Activated CD4-positive, alpha-beta T cell treated with anti-CD3 and anti-CD28 coated beads, Interleukin-2, amount 50 U/mL, for 48 hours (primary cell): Measurements from ENCODE around the gene KCTD2.

Source experiments
- DNase-seq, 2 experiments: peaks; one replicate each; pipeline ENCODE4 v3.0.0-alpha.2; 2020

The KCTD2 gene

GRCh38 chr17:75078284-75079022 lies 31.4 kb downstream of the KCTD2 start:
- DNase-seq = peak in 1 of 2 experiments; percentile 18

DNA sequence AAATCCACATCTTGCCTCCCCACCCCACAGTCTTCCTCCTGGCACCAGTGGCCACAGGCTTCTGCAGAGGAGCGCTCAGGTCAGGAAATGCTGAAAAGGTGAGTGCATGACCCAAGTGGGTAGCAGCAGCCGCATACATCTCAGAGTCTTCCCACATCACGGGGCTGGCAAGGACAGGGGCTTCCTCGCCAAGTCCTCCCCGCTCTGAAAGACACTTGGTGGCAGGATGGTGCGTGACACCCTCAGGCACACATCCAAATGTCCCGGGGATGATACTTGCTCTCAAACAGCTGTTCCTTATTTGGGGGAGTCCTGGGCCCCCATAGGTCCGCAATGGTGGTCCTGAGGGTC lies 32.0 kb downstream of the KCTD2 start:
- no peak for DNase-seq

DNA sequence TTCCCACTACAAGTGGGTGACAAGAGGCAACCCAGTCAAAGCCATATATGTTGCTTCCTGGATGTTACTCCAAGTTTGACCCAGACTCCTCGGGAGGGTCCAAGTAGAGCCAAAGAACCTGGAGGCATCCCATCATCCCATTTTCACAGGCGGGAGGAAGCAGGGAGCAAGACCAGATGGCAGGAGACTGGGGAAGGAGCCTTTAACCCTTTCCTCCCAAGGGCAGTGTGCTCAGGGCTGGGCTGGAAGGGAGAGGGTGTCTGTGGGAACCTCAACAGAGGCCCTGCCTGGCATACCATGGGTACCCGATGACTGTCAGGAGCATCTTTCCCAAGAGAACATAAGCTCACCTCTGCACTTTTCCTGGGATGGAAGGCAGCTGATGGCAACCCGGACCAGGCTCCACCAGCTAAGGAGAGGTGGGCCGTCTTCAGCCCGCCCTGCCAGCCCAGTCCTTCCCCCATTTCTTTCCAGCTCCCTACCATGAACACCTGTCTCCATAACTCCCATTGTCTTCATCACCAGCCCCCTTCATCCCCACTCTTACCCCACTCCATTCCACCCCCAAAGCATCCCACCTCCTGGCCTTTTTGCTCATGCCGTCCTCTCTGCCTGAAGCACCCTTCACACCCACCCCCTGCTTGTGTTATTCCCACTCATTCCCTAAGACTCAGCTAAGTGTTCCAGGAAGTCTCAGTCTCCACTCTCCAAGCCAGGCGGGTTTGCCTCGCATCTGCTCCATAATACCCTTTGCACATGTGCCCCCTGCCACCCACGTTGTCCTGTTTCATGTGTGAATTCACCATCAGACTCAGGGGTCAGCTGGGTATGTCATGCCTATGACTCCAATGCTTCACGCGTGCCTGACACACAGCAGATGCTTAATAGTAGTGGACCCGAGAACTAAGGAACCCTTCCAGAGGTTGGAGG lies 34.9 kb downstream of the KCTD2 start:
- DNase-seq = no peak

DNA sequence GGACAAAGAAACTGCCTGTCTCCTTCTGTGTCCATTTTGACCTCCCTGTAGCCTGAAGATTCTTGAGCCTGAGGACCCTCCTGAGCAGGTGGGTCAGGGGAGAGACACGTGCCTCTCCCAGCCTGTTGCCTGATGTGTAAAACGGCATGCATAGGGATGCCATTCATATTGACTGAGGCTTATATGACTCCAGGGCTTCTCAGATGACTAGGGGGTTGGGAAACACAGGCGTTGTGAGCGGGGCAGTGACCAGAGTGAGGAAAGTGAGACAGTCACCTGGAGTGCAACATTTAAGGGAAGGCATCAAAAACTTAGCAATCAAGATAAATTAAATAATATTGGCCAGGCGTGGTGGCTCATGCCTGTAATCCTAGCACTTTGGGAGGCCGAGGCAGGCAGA lies 35.7 kb downstream of the KCTD2 start:
- DNase-seq = no peak

GRCh38 chr17:75084039-75084660 lies 37.1 kb downstream of the KCTD2 start:
- no peak for DNase-seq

- DNase-seq = no peak
These were observed 39.6 kb downstream of the KCTD2 start for GRCh38 chr17:75086496-75087181.

DNA sequence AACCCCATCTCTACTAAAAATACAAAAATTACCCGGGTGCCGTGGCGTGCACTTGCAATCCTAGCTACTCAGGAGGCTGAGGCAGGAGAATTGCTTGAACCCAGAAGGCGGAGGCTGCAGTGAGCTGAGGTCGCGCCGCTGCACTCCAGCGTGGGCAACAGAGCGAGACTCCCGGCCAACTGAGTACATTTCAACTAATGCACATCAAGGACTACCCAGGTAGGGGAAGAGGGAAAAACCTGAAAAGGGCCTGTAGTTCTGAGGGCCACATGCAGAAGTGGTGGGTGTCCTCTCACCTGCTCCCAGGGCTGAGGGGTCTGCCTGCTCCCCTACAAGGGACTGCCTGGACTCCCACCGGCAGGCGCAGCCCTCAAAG lies 40.1 kb downstream of the KCTD2 start:
- no peak for DNase-seq

DNA sequence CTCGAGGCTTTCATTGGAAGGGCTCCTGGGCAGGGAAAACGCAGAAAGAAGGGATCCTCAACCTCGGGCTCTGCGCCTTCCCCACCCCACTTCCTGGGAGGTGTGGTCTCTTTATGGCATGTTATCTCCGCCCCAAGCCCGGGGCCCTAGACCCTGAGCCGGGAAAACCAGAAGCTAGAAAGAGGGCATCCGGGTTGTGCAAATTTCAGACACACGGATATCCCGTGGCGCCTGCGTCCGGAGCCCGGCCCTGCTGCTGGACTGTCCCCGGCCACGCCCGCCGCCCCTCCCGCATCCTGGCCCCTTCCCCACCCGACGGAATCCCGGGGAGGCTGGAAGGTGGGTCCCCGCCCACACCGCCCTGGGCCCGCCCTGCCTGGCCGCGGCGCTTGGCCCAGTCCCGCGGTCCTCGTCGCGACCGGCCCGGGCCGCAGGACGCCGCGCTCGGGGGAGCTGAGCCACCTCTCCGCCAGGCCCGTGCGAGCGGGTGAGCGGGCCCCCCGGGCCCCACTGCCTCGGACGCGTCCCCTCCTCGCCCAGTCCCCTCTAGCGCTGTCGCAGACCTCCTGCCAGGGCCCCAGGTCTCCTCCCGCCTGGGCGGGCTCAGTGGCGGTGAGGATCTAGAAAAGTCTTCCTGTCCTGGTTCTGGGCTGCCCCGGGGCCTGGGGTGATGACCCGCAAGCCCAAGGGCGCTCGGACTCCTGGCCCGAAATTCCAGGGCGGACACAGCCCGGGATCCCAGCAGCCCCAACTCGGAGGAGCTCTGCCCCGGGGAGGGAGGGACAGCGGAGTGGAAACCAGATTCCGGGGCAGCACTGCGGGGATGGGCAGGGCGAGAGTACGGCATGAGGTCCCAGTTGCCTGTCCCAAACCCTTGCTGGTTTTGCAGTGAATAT lies 40.8 kb downstream of the KCTD2 start, which contains the start of gene SLC16A5:
SLC16A5 (plus strand) TSS at position 397 of the 896 bp plus-strand sequence. CDS start 5,683 bp downstream, outside the sequence.
- peak; percentile 58 to 69 for DNase-seq

DNA sequence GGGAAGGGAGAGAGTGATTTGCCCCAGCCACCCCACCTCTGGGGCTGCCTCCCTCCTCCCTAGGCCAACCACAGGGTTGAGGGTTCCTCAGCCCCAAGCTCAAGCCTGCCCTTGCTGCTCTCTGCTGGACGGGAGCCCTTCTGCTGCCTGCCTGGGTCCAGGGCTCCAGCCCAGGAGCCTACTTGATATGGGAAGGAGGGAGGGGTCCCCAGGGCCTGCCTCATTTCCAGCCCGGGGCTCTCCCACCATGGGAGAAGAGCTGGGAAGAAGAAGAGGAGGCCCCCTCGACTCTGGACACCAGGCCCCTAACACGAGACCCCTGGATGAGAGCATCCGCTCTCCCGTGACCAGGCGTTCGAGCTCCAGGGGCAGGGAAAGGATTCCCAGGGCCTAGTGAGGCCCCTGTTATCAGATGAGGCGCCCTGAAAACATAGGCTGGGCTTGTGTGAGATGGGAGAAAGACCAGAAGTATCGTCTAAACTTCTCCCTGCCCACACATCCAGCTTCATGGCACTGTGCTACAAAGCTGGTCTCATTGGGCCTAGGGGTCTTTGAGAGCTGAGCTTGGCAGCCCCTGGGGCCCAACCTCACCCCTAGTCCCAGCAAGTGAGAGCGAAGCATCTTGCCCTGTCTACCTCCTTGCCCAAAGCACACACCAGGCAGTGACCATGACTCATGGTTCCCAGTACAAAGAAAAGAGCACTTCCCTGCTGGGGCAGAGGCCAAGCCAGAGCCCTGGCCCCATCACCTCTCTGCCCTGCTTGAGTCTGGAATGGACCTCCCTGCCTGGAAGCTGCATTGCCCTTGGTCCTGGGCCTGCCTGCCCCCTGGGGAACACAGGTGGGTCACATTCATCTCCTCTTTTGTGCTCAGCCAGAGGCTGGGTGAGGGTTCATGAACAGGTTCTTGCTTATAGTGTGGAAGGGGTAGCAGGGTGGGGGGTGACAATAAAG lies 41.7 kb downstream of the KCTD2 start:
- DNase-seq = peak in 1 of 2 experiments; percentile 26

DNA sequence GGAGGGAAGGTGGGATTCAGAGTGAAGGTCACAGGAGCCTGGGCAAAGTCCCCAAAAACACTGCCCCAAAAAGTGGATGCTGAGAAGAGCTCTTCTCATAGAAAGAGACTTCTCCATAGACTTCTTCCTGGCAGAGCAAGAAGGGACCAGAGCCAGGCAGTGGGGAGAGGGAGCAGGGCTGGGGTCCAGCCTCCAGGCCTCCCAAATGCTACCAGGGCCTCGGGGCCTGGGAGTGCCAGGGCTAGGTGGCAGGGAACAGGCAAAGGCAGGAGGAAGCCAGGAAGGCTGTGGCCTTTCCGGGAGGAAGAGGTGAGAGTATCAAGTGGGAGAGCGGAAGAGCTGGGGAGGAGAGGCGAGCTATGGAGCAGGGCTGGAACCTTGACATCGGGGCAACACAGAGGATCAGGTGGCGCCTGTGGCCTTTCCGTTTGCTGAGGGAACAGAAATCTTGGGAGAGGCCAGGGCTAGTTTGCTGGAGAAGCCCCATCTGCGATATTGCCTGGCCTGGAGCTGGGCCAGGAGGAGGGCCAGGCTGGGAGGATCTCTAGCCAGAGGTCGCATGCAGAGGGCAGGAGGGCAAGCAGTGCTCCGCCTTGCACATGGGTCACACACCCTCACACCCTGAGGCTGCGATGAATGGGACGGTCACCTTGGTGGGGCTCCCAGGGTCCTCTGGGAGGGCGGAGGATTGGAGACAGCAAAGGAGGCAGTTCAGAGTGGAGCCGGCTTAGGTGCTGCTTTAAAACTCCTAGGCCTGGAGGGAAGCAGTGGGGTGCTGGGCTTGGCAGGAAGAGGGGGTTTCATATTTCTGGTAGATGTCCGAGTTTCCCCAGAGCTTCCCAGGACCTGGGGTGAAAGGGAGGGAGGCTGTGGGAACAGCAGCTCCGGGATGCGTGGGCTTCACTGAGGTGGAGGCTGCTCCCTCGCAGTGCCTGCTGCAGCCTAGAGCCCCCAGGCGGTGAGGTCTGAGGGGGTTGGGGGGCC lies 44.1 kb downstream of the KCTD2 start:
- DNase-seq = no peak

DNA sequence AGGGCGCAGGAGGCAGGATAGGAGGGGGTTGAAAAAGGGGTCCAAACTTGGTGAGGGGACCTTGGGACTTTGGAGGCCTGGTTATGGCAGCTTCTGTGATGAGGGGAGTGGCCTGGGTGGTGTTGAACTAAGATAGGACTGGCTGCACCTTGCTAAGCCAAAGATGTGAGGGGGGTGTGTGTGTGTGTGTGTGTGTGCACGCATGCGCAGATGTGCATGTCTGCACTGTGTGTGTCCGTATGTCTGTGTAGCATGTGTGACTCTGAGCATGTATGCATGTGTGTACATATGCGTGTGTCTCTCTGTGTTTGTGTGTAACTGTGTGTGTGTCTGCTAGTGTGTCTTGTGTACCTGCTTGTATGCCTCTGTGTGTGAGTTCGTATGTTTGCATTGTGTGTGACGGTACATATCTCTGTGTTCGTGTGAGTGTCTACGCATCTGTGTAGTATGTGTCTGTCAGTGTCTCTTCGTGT lies 44.9 kb downstream of the KCTD2 start:
- DNase-seq = no peak

- DNase-seq = no peak
These were observed 46.6 kb downstream of the KCTD2 start for GRCh38 chr17:75093548-75094158.

GRCh38 chr17:75094871-75095399 lies 47.9 kb downstream of the KCTD2 start:
- DNase-seq = no peak

GRCh38 chr17:75096082-75096625 lies 49.1 kb downstream of the KCTD2 start:
- DNase-seq = no peak

- DNase-seq = no peak
These were observed 50.8 kb downstream of the KCTD2 start for GRCh38 chr17:75097865-75098264.

- DNase-seq = no peak
These were observed 51.8 kb downstream of the KCTD2 start for GRCh38 chr17:75098861-75099260.

GRCh38 chr17:75099881-75100595 lies 53.0 kb downstream of the KCTD2 start:
- DNase-seq = no peak
